Activated CD4-positive, alpha-beta memory T cell treated with anti-CD3 and anti-CD28 coated beads, Interleukin-2, amount 10 ng/mL, durations not matched to agents 7 days and 5 days (primary cell): ENCODE results near the gene SART1. TPM values are rescaled to one million over a fixed set of nuclear protein-coding genes. Genes with fewer than 3 reads are reported as not detected.

Experiments used
- CTCF ChIA-PET: fragments of 350-600 bp; sonication (Branson Sonifier 250); formaldehyde crosslinking; loops from one replicate; lab custom pipeline; 2021; ENCODE audit warnings: antibody characterized with exemption, inconsistent platforms; lab: Charles Lee
- POLR2A ChIA-PET: fragments of 350-600 bp; sonication (Branson Sonifier 250); formaldehyde crosslinking; loops from one replicate; lab custom pipeline; 2021; ENCODE audit warnings: antibody characterized with exemption; lab: Charles Lee
- DNase-seq: peaks from one replicate; pipeline ENCODE4 v3.0.0-alpha.2; 2020
- H3K27ac Mint-ChIP-seq: one replicate; pipeline ENCODE4 v1.8.0; 2021; ENCODE audit warnings: mild to moderate bottlenecking, mixed read lengths
- H3K27me3 Mint-ChIP-seq: one replicate; pipeline ENCODE4 v1.8.0; 2021; ENCODE audit warnings: mixed read lengths
- H3K36me3 Mint-ChIP-seq: one replicate; pipeline ENCODE4 v1.8.0; 2021; ENCODE audit warnings: low read depth, mixed read lengths
- H3K4me1 Mint-ChIP-seq: one replicate; pipeline ENCODE4 v1.8.0; 2021; ENCODE audit warnings: mixed read lengths
- H3K4me3 Mint-ChIP-seq: one replicate; pipeline ENCODE4 v1.8.0; 2021; ENCODE audit warnings: mild to moderate bottlenecking, mixed read lengths
- H3K9me3 Mint-ChIP-seq: one replicate; pipeline ENCODE4 v1.8.0; 2021; ENCODE audit warnings: mixed read lengths
- total RNA-seq, 2 experiments: library from RNA; stranded (reverse); gene quantifications; one replicate each; pipeline ENCODE4 v1.2.3, GENCODE V29; 2021

Gene SART1
- total RNA-seq, 2 experiments from 2014 or later: 59.5 to 61.5 TPM

- no peak for DNase-seq
- Mint-ChIP-seq H3K36me3 (no peaks in the 10 kb centered on the region), H3K4me1 (peaks cover 5% of the 10 kb centered on the region), H3K27me3 (no peaks in the 10 kb centered on the region), H3K9me3 (no peaks in the 10 kb centered on the region), H3K27ac (no peak overlapping the region), H3K4me3 (no peak overlapping the region)
- CTCF ChIA-PET: interaction anchor here (1.4 to 6.1 kb wide), 4 partner anchors 98 to 128 kb away, joined by 12 to 46 read pairs (median 40); partner anchors contain the start of genes CCDC85B, FIBP and MUS81
- POLR2A ChIA-PET: interaction anchor here (1.7 kb wide), 1 partner anchor 117 kb away, joined by 5 read pairs; no protein-coding TSS in a partner anchor
Observed at GRCh38 chr11:65987336-65987735, 25.8 kb downstream of the SART1 start.

- H3K27me3 Mint-ChIP-seq: no peaks in the 10 kb centered on the region
- no peak overlapping the region for H3K4me3 Mint-ChIP-seq
- peaks cover 5% of the 10 kb centered on the region for H3K4me1 Mint-ChIP-seq
- CTCF ChIA-PET: interaction anchor here (0.6 to 6.1 kb wide), 13 partner anchors 14 to 295 kb away, joined by 3 to 46 read pairs (median 4); partner anchors contain the start of genes BANF1, CCDC85B, EIF1AD and FIBP
- no peaks in the 10 kb centered on the region for H3K36me3 Mint-ChIP-seq
- POLR2A ChIA-PET: interaction anchor here (0.6 to 1.7 kb wide), 6 partner anchors 14 to 118 kb away, joined by 3 to 10 read pairs (median 4); partner anchors contain the start of genes CCDC85B and FIBP
- DNase-seq: peak; percentile 94
- H3K9me3 Mint-ChIP-seq: no peaks in the 10 kb centered on the region
- H3K27ac Mint-ChIP-seq: peak overlapping the region; percentile 73
Observed at GRCh38 chr11:65988791-65989592, 27.5 kb downstream of the SART1 start.

GRCh38 chr11:65992056-65992455 is 30.5 kb downstream of the SART1 start:
- Mint-ChIP-seq H3K27me3 (no peaks in the 10 kb centered on the region), H3K27ac (no peak overlapping the region), H3K4me3 (no peak overlapping the region), H3K9me3 (no peaks in the 10 kb centered on the region), H3K4me1 (peaks cover 7% of the 10 kb centered on the region), H3K36me3 (peaks cover 13% of the 10 kb centered on the region)
- no peak for DNase-seq
- ChIA-PET CTCF (interaction anchor here (0.6 to 6.1 kb wide), 6 partner anchors 9 to 212 kb away, joined by 3 to 46 read pairs (median 4); partner anchors contain the start of genes FIBP and MUS81), POLR2A (interaction anchor here (2.3 kb wide), 1 partner anchor 10 kb away, joined by 7 read pairs; the partner anchor contains the start of genes BANF1 and EIF1AD)

- POLR2A ChIA-PET: no interaction called here
- no peak for DNase-seq
- no peak overlapping the region for H3K27ac Mint-ChIP-seq
- CTCF ChIA-PET: interaction anchor here (0.6 kb wide), 1 partner anchor 286 kb away, joined by 3 read pairs; no protein-coding TSS in a partner anchor
- H3K4me3 Mint-ChIP-seq: no peak overlapping the region
- H3K9me3 Mint-ChIP-seq: no peaks in the 10 kb centered on the region
- H3K36me3 Mint-ChIP-seq: peaks cover 55% of the 10 kb centered on the region
- H3K27me3 Mint-ChIP-seq: no peaks in the 10 kb centered on the region
- H3K4me1 Mint-ChIP-seq: peaks cover 34% of the 10 kb centered on the region
Observed at GRCh38 chr11:65997286-65997685, 35.8 kb downstream of the SART1 start.

GRCh38 chr11:66001942-66002647 is 40.6 kb downstream of the SART1 start, which contains the start of the genes BANF1 and EIF1AD:
Gene BANF1, plus strand, starts transcription at chr11:66002503. Its CDS starts 748 bp downstream, at chr11:66003251.
Gene EIF1AD, minus strand, starts transcription at chr11:66002157. Its CDS starts 1,768 bp downstream, at chr11:66000389.
- peaks cover 48% of the 10 kb centered on the region for H3K4me1 Mint-ChIP-seq
- no peaks in the 10 kb centered on the region for H3K9me3 Mint-ChIP-seq
- POLR2A ChIA-PET: interaction anchor here (0.8 to 2.5 kb wide), 35 partner anchors 9 to 387 kb away, joined by 3 to 22 read pairs (median 5); partner anchors contain the start of genes BRMS1, CCDC85B, CFL1 and CST6
- peak; percentile 96 for DNase-seq
- peaks cover 66% of the 10 kb centered on the region for H3K36me3 Mint-ChIP-seq
- H3K27ac Mint-ChIP-seq: peak within 1 kb of the TSS; percentile 95
- no peaks in the 10 kb centered on the region for H3K27me3 Mint-ChIP-seq
- CTCF ChIA-PET: interaction anchor here (0.8 to 1.9 kb wide), 8 partner anchors 14 to 150 kb away, joined by 3 to 12 read pairs (median 6); partner anchors contain the start of genes CCDC85B and MUS81
- H3K4me3 Mint-ChIP-seq: peak within 1 kb of the TSS; percentile 94

- Mint-ChIP-seq H3K4me3 (peak overlapping the region; percentile 94), H3K36me3 (peaks cover 60% of the 10 kb centered on the region), H3K4me1 (peaks cover 44% of the 10 kb centered on the region), H3K27ac (peak overlapping the region; percentile 95), H3K9me3 (no peaks in the 10 kb centered on the region), H3K27me3 (no peaks in the 10 kb centered on the region)
- POLR2A ChIA-PET: interaction anchor here (0.8 to 2.5 kb wide), 35 partner anchors 9 to 388 kb away, joined by 3 to 22 read pairs (median 5); partner anchors contain the start of genes BRMS1, CCDC85B, CFL1 and CST6
- DNase-seq: no peak
- CTCF ChIA-PET: interaction anchor here (0.8 to 1.9 kb wide), 8 partner anchors 14 to 151 kb away, joined by 3 to 12 read pairs (median 6); partner anchors contain the start of genes CCDC85B and MUS81
Observed at GRCh38 chr11:66002648-66003225, 41.2 kb downstream of the SART1 start.

GRCh38 chr11:66003291-66003690 is 41.8 kb downstream of the SART1 start:
- POLR2A ChIA-PET: interaction anchor here (0.9 to 2.5 kb wide), 18 partner anchors 8 to 388 kb away, joined by 3 to 22 read pairs (median 5); partner anchors contain the start of genes CCDC85B, CFL1, CST6 and FIBP
- H3K4me1 Mint-ChIP-seq: peaks cover 43% of the 10 kb centered on the region
- H3K27me3 Mint-ChIP-seq: no peaks in the 10 kb centered on the region
- H3K36me3 Mint-ChIP-seq: peaks cover 55% of the 10 kb centered on the region
- peak overlapping the region; percentile 78 for H3K27ac Mint-ChIP-seq
- CTCF ChIA-PET: interaction anchor here (0.8 to 1.9 kb wide), 5 partner anchors 15 to 144 kb away, joined by 4 to 12 read pairs (median 6); partner anchors contain the start of genes CCDC85B and MUS81
- H3K9me3 Mint-ChIP-seq: no peaks in the 10 kb centered on the region
- no peak for DNase-seq
- H3K4me3 Mint-ChIP-seq: peak overlapping the region; percentile 94

- H3K27ac Mint-ChIP-seq: peak overlapping the region; percentile 49
- CTCF ChIA-PET: interaction anchor here (0.5 kb wide), 1 partner anchor 74 kb away, joined by 3 read pairs; no protein-coding TSS in a partner anchor
Observed at GRCh38 chr11:66004186-66004585, 42.7 kb downstream of the SART1 start.

GRCh38 chr11:66006134-66006890 is 44.8 kb downstream of the SART1 start:
- peaks cover 10% of the 10 kb centered on the region for H3K27me3 Mint-ChIP-seq
- no peak overlapping the region for H3K27ac Mint-ChIP-seq
- no peak for DNase-seq
- ChIA-PET CTCF (interaction anchor here (1.1 kb wide), 1 partner anchor 119 kb away, joined by 3 read pairs; no protein-coding TSS in a partner anchor), POLR2A (no interaction called here)
- H3K36me3 Mint-ChIP-seq: peaks cover 33% of the 10 kb centered on the region
- no peaks in the 10 kb centered on the region for H3K9me3 Mint-ChIP-seq
- H3K4me1 Mint-ChIP-seq: peaks cover 22% of the 10 kb centered on the region
- H3K4me3 Mint-ChIP-seq: no peak overlapping the region

More at GRCh38 chr11:66004186-66004585, 42.7 kb downstream of the SART1 start:
- POLR2A ChIA-PET: interaction anchor here (1.1 kb wide), 1 partner anchor 143 kb away, joined by 3 read pairs; no protein-coding TSS in a partner anchor
- H3K27me3 Mint-ChIP-seq: no peaks in the 10 kb centered on the region
- H3K9me3 Mint-ChIP-seq: no peaks in the 10 kb centered on the region
- no peak for DNase-seq
- H3K4me3 Mint-ChIP-seq: peak overlapping the region; percentile 56
- H3K4me1 Mint-ChIP-seq: peaks cover 37% of the 10 kb centered on the region
- peaks cover 46% of the 10 kb centered on the region for H3K36me3 Mint-ChIP-seq

GRCh38 chr11:66006891-66007176 is 45.3 kb downstream of the SART1 start:
- ChIA-PET POLR2A (interaction anchor here (0.9 to 2.1 kb wide), 2 partner anchors 147 to 295 kb away, joined by 3 to 6 read pairs; partner anchors contain the start of gene KAT5), CTCF (interaction anchor here (0.6 to 1.1 kb wide), 2 partner anchors 37 to 120 kb away, joined by 3 read pairs; no protein-coding TSS in a partner anchor)
- H3K4me3 Mint-ChIP-seq: no peak overlapping the region
- no peaks in the 10 kb centered on the region for H3K9me3 Mint-ChIP-seq
- peaks cover 28% of the 10 kb centered on the region for H3K36me3 Mint-ChIP-seq
- peaks cover 19% of the 10 kb centered on the region for H3K4me1 Mint-ChIP-seq
- peaks cover 13% of the 10 kb centered on the region for H3K27me3 Mint-ChIP-seq
- H3K27ac Mint-ChIP-seq: no peak overlapping the region
- no peak for DNase-seq

- Mint-ChIP-seq H3K27me3 (peaks cover 16% of the 10 kb centered on the region), H3K9me3 (no peaks in the 10 kb centered on the region), H3K4me3 (no peak overlapping the region), H3K27ac (no peak overlapping the region), H3K36me3 (peaks cover 24% of the 10 kb centered on the region), H3K4me1 (peaks cover 16% of the 10 kb centered on the region)
- no peak for DNase-seq
- ChIA-PET CTCF (interaction anchor here (0.6 to 1.1 kb wide), 2 partner anchors 36 to 120 kb away, joined by 3 read pairs; no protein-coding TSS in a partner anchor), POLR2A (interaction anchor here (0.9 to 2.1 kb wide), 2 partner anchors 148 to 295 kb away, joined by 3 to 6 read pairs; partner anchors contain the start of gene KAT5)
Observed at GRCh38 chr11:66007201-66007634, 45.7 kb downstream of the SART1 start.
